ENCODE data around the gene ELN.

DNA sequence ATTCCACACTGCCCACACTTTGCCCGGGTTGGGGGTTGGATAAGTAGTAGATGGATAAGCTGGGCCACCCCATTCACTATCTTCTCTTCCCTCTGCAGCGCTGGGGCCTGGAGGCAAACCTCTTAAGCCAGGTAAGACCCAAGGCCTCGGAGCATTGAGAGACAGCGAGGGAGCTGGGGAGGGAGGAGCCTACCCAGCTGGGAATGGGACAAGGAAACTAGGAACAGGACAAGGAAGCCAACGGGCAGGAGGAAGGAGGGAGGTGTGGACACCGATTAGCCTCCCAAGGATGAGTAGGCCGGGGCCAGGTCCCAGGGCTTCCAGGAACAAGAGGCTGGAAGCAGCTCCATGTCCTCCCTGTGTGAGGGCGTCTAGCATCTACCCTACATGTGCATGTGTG, 9.6 kb downstream of the ELN start:
- TF ChIP-seq, protein P1, sequence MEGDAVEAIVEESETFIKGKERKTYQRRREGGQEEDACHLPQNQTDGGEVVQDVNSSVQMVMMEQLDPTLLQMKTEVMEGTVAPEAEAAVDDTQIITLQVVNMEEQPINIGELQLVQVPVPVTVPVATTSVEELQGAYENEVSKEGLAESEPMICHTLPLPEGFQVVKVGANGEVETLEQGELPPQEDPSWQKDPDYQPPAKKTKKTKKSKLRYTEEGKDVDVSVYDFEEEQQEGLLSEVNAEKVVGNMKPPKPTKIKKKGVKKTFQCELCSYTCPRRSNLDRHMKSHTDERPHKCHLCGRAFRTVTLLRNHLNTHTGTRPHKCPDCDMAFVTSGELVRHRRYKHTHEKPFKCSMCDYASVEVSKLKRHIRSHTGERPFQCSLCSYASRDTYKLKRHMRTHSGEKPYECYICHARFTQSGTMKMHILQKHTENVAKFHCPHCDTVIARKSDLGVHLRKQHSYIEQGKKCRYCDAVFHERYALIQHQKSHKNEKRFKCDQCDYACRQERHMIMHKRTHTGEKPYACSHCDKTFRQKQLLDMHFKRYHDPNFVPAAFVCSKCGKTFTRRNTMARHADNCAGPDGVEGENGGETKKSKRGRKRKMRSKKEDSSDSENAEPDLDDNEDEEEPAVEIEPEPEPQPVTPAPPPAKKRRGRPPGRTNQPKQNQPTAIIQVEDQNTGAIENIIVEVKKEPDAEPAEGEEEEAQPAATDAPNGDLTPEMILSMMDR (IDR thresholded peaks at IDR 0.05), result no peak
- TF ChIP-seq POLR2A (IDR thresholded peaks at IDR 0.05), result no peak
